Glutamatergic neuron (in vitro differentiated cells): ENCODE results near the gene EFNA5. TPM values are rescaled to one million over a fixed set of nuclear protein-coding genes. Genes with fewer than 3 reads are reported as not detected.
A peak's percentile ranks its signal among the peaks of the same experiment; 100 is the strongest.

Experiments used
- DNase-seq: peaks from one replicate; pipeline ENCODE4 v3.0.0; 2022
- H3K27ac Mint-ChIP-seq: one replicate; pipeline ENCODE4 v1.8.0; 2020; ENCODE audit warnings: mild to moderate bottlenecking, mixed read lengths, inconsistent platforms; ENCODE audit not compliant: unreplicated experiment
- H3K27me3 Mint-ChIP-seq: one replicate; pipeline ENCODE4 v1.8.0; 2020; ENCODE audit warnings: mild to moderate bottlenecking, moderate library complexity, mixed read lengths, inconsistent platforms; ENCODE audit not compliant: unreplicated experiment
- H3K36me3 Mint-ChIP-seq: one replicate; pipeline ENCODE4 v1.8.0; 2020; ENCODE audit warnings: mild to moderate bottlenecking, mixed read lengths, inconsistent platforms; ENCODE audit not compliant: unreplicated experiment
- H3K4me1 Mint-ChIP-seq: one replicate; pipeline ENCODE4 v1.8.0; 2020; ENCODE audit warnings: mild to moderate bottlenecking, low read depth, mixed read lengths, inconsistent platforms; ENCODE audit not compliant: unreplicated experiment
- H3K4me3 Mint-ChIP-seq: one replicate; pipeline ENCODE4 v1.8.0; 2020; ENCODE audit warnings: mild to moderate bottlenecking, mixed read lengths, inconsistent platforms; ENCODE audit not compliant: unreplicated experiment
- H3K9me3 Mint-ChIP-seq: one replicate; pipeline ENCODE4 v1.8.0; 2020; ENCODE audit warnings: mild to moderate bottlenecking, moderate library complexity, mixed read lengths, inconsistent platforms; ENCODE audit not compliant: unreplicated experiment
- CTCF ChIP-seq: fragments of 200-600 bp; sonication (generic); IDR thresholded peaks from one replicate; pipeline ENCODE4 v1.5.0; 2021; ENCODE audit not compliant: partially characterized antibody, unreplicated experiment
- total RNA-seq: library from RNA; stranded (reverse); fragmentation: NEBNext Ultra II Directional; extraction: Animal tissue kit (Norgen Biotek cat#: 25700); gene quantifications from one replicate; pipeline ENCODE4 v1.2.1, GENCODE V29; 2021; ENCODE audit not compliant: unreplicated experiment

The EFNA5 gene
- total RNA-seq, 1 donor from 2014 or later: 158 TPM

DNA sequence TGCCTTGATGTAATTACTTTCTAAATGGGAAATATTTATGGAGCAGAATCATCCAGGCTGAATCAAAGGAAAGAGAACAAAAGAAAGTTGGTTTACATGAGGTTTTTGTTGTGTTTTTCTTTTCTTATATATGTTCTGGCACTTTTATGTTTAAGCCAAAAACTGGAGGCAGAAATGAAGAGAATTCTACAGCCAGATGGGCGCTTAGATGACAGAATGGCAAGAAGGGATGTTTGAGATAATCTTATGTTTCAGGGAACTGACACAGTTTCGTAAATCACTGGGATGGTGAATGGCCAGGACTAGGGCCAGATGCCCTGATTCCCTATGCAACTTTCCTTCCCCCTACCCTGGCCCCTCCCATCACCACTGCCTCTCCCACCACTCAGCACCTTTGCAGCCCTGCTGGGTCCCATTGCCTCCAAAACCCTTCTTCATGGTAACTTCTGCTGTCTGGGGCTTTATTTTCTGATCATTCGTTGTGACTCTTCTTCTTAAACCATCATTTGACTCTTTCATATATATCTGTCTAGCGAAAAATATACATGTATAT, 111.8 kb downstream of the EFNA5 start:
- peaks cover 57% of the 10 kb centered on the region for H3K4me1 Mint-ChIP-seq
- H3K27ac Mint-ChIP-seq: peak overlapping the region; percentile 84
- TF ChIP-seq CTCF: no peak
- H3K36me3 Mint-ChIP-seq: no peaks in the 10 kb centered on the region
- peaks cover 3% of the 10 kb centered on the region for H3K27me3 Mint-ChIP-seq
- H3K4me3 Mint-ChIP-seq: peak overlapping the region; percentile 7
- DNase-seq: peak; percentile 39
- H3K9me3 Mint-ChIP-seq: peaks cover 6% of the 10 kb centered on the region

- Mint-ChIP-seq H3K27me3 (peaks cover 3% of the 10 kb centered on the region), H3K4me1 (peaks cover 65% of the 10 kb centered on the region), H3K27ac (no peak overlapping the region), H3K9me3 (peaks cover 9% of the 10 kb centered on the region), H3K4me3 (no peak overlapping the region), H3K36me3 (no peaks in the 10 kb centered on the region)
- DNase-seq: peak; percentile 27
- TF ChIP-seq CTCF: no peak
These were observed 113.6 kb downstream of the EFNA5 start for GRCh38 chr5:107557051-107557658.

DNA sequence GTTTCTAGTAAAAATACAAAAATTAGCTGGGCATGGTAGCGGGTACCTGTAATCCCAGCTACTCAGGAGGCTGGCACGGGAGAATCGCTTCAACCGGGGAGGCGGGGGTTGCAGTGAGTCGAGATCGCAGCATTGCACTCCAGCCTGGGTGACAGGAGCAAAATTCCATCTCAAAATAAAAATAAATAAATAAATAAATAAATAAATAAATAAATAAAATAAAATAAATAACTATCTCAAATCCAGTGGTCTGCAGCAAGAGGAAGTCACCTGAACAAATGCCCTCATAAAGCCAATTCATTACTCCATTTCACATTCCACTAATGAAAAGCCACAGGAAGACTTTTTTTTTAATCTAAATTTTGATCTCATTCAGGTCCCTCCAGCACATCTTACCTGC, 114.2 kb downstream of the EFNA5 start:
- Mint-ChIP-seq H3K36me3 (no peaks in the 10 kb centered on the region), H3K4me1 (peaks cover 61% of the 10 kb centered on the region), H3K9me3 (peaks cover 9% of the 10 kb centered on the region), H3K27ac (no peak overlapping the region), H3K4me3 (no peak overlapping the region), H3K27me3 (peaks cover 3% of the 10 kb centered on the region)
- no peak for DNase-seq
- TF ChIP-seq CTCF: no peak

DNA sequence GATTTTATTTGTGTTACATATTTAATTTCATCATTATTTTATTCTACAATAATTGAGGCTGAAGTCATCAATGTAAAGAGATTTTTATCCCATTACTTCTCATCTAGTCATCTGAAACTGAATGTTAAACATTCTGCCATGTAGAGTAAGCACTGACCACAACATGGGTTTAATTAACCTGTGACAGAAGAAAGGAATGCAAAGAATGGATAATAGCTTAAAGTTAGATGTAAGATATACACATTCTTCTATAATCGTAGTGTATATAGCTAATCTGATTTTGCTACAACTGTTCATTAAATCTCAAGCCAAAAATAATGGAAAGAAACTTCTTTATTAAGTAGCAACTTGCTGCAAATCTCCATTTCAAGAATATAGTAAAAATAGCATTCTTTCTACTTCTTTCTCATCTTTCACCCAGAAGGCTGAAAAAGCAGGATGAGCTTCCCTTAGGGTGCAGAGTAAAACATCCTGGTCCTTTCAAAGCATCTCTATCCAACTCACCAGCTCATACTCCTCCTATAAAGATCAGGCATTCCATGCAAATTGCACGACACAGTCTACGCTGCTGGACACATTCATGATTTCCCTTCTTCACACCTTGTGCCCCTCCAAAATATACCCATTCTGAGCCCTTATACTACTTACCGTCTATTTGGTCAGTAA, 115.2 kb downstream of the EFNA5 start:
- peaks cover 59% of the 10 kb centered on the region for H3K4me1 Mint-ChIP-seq
- H3K27me3 Mint-ChIP-seq: peaks cover 1% of the 10 kb centered on the region
- TF ChIP-seq CTCF: no peak
- no peaks in the 10 kb centered on the region for H3K36me3 Mint-ChIP-seq
- H3K27ac Mint-ChIP-seq: no peak overlapping the region
- no peak for DNase-seq
- peaks cover 7% of the 10 kb centered on the region for H3K9me3 Mint-ChIP-seq
- no peak overlapping the region for H3K4me3 Mint-ChIP-seq
